Hematopoietic multipotent progenitor cell treated with erythropoietin and hydrocortisone succinate and interleukin-3 and kit ligand, for 17 days (in vitro differentiated cells): Measurements from ENCODE around the gene DBX1.

ENCODE experiments used
- DNase-seq: peaks from one replicate; pipeline ENCODE4 v3.0.0-alpha.2; 2015; ENCODE audit warnings: low spot score

DBX1 gene

GRCh38 chr11:20120134-20120925, 39.9 kb downstream of the DBX1 start:
- DNase-seq, result no peak

GRCh38 chr11:20119315-20119714, 41.0 kb downstream of the DBX1 start:
- no peak for DNase-seq

- no peak for DNase-seq
Observed at GRCh38 chr11:20118209-20118608, 42.1 kb downstream of the DBX1 start.

- DNase-seq, result no peak
Observed at GRCh38 chr11:20117291-20117690, 43.0 kb downstream of the DBX1 start.

GRCh38 chr11:20116825-20117224, 43.5 kb downstream of the DBX1 start:
- no peak for DNase-seq

GRCh38 chr11:20114588-20114987, 45.7 kb downstream of the DBX1 start:
- DNase-seq, result no peak

- no peak for DNase-seq
Observed at GRCh38 chr11:20113149-20113438, 47.2 kb downstream of the DBX1 start.

GRCh38 chr11:20112291-20113148, 47.8 kb downstream of the DBX1 start:
- DNase-seq, result peak; percentile 75

- DNase-seq, result no peak
Observed at GRCh38 chr11:20111871-20112270, 48.4 kb downstream of the DBX1 start.

GRCh38 chr11:20110908-20111669, 49.2 kb downstream of the DBX1 start:
- DNase-seq, result peak; percentile 65

- no peak for DNase-seq
Observed at GRCh38 chr11:20109731-20110445, 50.4 kb downstream of the DBX1 start.
